Activated naive CD8-positive, alpha-beta T cell treated with anti-CD3 and anti-CD28 coated beads, Interleukin-2, amount 10 ng/mL, durations not matched to agents 7 days and 5 days (primary cell): ENCODE data around the gene PDE1C. TPM values are rescaled to one million over a fixed set of nuclear protein-coding genes. Genes with fewer than 3 reads are reported as not detected.
A peak's percentile ranks its signal among the peaks of the same experiment; 100 is the strongest.

Experiments
- ATAC-seq: fragments of 150-1000 bp; cut with Tn5 transposase; one replicate; pipeline ENCODE4 v1.10.0; 2021; ENCODE audit warnings: low read depth, moderate library complexity
- POLR2A ChIA-PET: fragments of 350-600 bp; sonication (Branson Sonifier 250); formaldehyde crosslinking; loops from one replicate; lab custom pipeline; 2021; ENCODE audit warnings: antibody characterized with exemption; lab: Charles Lee
- DNase-seq: peaks from one replicate; pipeline ENCODE4 v3.0.0; 2021
- H3K27ac Mint-ChIP-seq: one replicate; pipeline ENCODE4 v1.8.0; 2022; ENCODE audit warnings: mild to moderate bottlenecking, mixed read lengths
- H3K27me3 Mint-ChIP-seq: one replicate; pipeline ENCODE4 v1.8.0; 2022; ENCODE audit warnings: mild to moderate bottlenecking, moderate library complexity, mixed read lengths
- H3K36me3 Mint-ChIP-seq: one replicate; pipeline ENCODE4 v1.8.0; 2021; ENCODE audit warnings: mild to moderate bottlenecking, mixed read lengths
- H3K4me1 Mint-ChIP-seq: one replicate; pipeline ENCODE4 v1.8.0; 2021; ENCODE audit warnings: mixed read lengths
- H3K4me3 Mint-ChIP-seq: one replicate; pipeline ENCODE4 v1.8.0; 2022; ENCODE audit warnings: mild to moderate bottlenecking, moderate library complexity, mixed read lengths
- H3K9me3 Mint-ChIP-seq: one replicate; pipeline ENCODE4 v1.8.0; 2021; ENCODE audit warnings: mixed read lengths
- total RNA-seq, 2 experiments: library from RNA; stranded (reverse); gene quantifications; one replicate each; pipeline ENCODE4 v1.2.3, GENCODE V29; 2021

Gene PDE1C
- total RNA-seq, 2 experiments from 2014 or later = not detected

DNA sequence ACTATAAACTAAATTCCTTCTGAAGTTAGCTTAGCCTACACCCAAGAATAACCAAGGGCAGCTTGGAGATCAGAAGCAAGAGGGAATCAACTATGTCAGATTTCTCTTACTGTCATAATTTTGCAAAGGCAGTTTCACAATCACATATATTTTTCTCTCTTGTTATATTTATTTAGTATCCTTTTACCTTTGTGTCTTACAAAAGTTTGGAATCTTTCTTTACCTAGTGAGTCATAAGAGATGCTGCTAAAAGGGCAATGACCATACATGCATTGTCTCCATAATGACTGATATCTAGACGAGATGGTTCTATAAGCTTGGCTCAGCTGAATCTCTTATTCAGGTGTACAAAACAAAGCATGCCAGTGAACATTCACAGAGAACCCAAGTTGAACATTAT is 322.1 kb downstream of the PDE1C start:
- no peak for DNase-seq
- H3K27ac Mint-ChIP-seq = no peak overlapping the region
- no peak overlapping the region for H3K4me3 Mint-ChIP-seq
- H3K4me1 Mint-ChIP-seq = no peaks in the 10 kb centered on the region
- no peaks in the 10 kb centered on the region for H3K9me3 Mint-ChIP-seq
- POLR2A ChIA-PET = no interaction called here
- no peaks in the 10 kb centered on the region for H3K36me3 Mint-ChIP-seq
- H3K27me3 Mint-ChIP-seq = no peaks in the 10 kb centered on the region
- ATAC-seq = no peak

DNA sequence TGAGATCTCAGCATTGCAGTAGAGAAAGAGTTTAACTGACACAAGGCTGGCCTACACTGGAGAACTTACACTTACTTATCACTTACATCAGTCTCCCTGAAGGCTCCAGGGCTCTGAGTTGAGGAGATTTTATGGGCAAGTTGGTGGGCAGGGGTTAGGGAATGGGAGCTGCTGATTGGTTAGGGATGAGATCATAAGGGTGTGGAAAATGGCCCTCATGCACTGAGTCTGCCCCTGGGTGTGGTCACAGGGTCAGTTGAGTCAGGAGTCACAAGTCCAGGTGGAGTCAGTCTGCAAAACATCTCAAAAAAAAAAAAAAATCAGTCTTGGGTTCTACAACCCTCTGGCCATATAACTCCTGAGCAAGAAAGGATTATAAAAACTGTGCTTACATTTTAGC is 322.7 kb downstream of the PDE1C start:
- Mint-ChIP-seq H3K4me1 (no peaks in the 10 kb centered on the region), H3K27me3 (no peaks in the 10 kb centered on the region), H3K36me3 (no peaks in the 10 kb centered on the region), H3K27ac (no peak overlapping the region), H3K9me3 (no peaks in the 10 kb centered on the region), H3K4me3 (no peak overlapping the region)
- POLR2A ChIA-PET = no interaction called here
- no peak for ATAC-seq
- DNase-seq = no peak

- no peak overlapping the region for H3K27ac Mint-ChIP-seq
- no peaks in the 10 kb centered on the region for H3K4me1 Mint-ChIP-seq
- H3K9me3 Mint-ChIP-seq = no peaks in the 10 kb centered on the region
- no peaks in the 10 kb centered on the region for H3K36me3 Mint-ChIP-seq
- DNase-seq (peak; percentile 35), ATAC-seq (peak; percentile 61)
- POLR2A ChIA-PET = no interaction called here
- H3K27me3 Mint-ChIP-seq = peaks cover 2% of the 10 kb centered on the region
- H3K4me3 Mint-ChIP-seq = no peak overlapping the region
Measured at GRCh38 chr7:31744294-31744874, 325.8 kb downstream of the PDE1C start.

DNA sequence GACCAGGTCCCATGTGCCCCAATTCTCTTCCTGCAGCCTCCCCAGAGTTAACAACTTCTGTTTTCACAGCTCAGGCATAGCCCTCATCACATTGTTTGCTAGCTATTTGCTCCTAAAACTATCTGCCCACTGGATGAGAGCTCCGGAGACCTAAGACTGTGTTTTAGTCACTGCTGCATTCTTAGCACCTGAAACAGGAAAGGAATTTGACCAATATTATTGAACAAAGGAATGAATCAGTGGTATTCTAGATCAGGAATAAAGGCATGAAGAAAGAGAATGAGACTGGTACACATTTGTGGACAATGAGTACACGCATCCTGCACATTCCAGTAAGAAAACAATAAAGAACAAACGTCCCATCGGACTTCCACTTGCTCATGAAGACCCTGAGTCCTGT is 328.4 kb downstream of the PDE1C start:
- Mint-ChIP-seq H3K27ac (no peak overlapping the region), H3K27me3 (peaks cover 2% of the 10 kb centered on the region), H3K9me3 (no peaks in the 10 kb centered on the region), H3K4me3 (no peak overlapping the region), H3K4me1 (no peaks in the 10 kb centered on the region), H3K36me3 (no peaks in the 10 kb centered on the region)
- POLR2A ChIA-PET = no interaction called here
- ATAC-seq = no peak
- DNase-seq = no peak

DNA sequence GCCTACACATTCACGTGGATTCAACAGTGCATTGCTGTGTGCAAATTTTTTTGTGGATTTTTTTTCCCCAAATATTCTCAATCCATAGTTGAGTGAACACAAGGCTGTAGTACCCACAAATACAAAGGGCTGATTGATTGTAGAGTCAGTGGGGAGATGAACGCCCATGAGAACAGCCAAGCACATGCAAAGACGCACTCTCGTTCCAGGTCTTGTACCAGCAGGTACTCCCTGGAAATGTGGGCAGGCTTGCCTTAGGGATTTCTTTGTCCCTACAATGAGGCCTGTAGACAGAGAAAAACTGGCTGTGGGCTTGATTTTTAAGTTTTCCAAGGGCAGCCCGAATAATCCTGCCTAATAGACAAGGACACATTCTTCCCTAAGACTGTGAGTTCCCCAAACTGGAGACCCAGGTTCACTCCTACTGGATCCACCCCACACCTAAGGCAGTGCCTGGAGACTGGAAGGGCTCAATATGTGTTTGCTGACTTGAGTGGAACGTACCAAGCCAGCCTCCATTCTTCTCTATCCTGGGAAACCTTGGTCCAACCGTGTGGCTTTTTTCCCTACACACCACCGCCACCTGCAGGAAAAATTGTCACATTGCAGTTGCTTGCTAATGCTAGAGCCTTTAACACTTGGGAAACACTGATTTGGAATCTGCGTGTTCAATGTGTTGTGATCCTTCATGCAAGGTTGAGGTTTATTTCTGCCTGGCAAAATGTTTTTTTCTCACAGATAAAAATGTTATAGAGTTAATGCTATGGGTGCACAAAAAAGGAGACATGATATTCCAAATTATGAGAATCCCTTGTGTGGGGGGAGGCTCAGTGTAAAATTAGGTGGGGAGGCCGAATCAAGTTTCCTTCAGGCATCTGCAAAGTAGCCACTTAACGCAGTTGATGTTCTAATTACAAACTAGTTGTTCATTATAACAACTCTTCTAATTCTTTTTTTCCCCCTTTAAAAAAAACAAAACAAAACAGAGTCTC is 333.9 kb downstream of the PDE1C start:
- Mint-ChIP-seq H3K27ac (no peak overlapping the region), H3K27me3 (no peaks in the 10 kb centered on the region), H3K9me3 (no peaks in the 10 kb centered on the region), H3K4me1 (no peaks in the 10 kb centered on the region), H3K4me3 (no peak overlapping the region), H3K36me3 (no peaks in the 10 kb centered on the region)
- ATAC-seq (no peak), DNase-seq (no peak)
- POLR2A ChIA-PET = interaction anchor here (0.7 kb wide), 1 partner anchor 641 kb away, joined by 3 read pairs; no protein-coding TSS in a partner anchor

DNA sequence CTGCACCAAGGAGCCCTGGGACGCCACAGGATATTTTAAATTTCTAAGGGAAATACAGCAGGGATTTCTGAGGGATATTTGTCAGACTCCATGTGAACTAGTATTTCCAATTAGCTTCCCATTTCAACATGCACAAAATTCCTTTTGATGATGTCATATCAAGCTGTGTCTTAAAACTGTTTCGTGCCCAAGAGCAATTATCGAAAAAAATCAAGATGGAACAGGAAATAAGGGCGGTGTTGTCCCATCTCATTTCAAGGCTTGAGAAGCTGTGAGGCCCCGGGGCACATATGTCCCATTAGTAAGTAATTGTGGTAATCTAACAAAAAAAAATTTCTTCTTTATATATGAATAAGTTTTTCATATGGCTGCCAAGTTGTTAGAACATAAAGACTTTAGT is 335.8 kb downstream of the PDE1C start:
- DNase-seq (no peak), ATAC-seq (no peak)
- H3K27ac Mint-ChIP-seq = no peak overlapping the region
- no peaks in the 10 kb centered on the region for H3K27me3 Mint-ChIP-seq
- POLR2A ChIA-PET = no interaction called here
- no peak overlapping the region for H3K4me3 Mint-ChIP-seq
- H3K36me3 Mint-ChIP-seq = no peaks in the 10 kb centered on the region
- H3K9me3 Mint-ChIP-seq = no peaks in the 10 kb centered on the region
- H3K4me1 Mint-ChIP-seq = no peaks in the 10 kb centered on the region

DNA sequence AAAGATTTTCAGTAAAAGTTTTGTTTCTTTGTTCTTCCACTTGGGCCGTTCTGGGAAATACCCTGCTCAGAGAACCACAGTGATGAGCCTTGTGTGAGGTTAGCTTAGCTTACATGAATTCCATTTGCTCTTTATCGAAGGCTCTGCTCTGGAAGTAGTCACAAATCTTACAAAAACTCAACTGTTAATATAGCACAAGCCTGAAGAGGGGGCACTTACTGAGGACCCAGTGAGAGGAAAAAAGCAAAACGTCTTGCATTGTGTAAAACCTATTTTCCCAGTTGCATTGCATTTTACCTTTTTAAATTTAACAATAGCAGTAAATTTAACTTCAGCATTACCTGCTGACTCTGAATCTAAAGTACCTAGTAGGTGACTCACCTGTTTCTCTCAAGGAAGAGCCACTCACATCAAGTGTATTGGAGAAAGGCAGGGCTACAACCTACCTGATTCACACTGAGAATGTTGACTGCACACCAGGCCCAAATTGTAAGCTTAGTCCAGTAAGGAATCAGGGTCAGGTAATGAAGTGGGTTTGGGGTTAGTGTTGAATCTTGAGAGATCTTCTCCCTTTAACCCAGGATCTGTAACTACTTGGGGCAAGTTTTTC is 340.9 kb downstream of the PDE1C start:
- Mint-ChIP-seq H3K9me3 (no peaks in the 10 kb centered on the region), H3K27ac (no peak overlapping the region), H3K27me3 (no peaks in the 10 kb centered on the region), H3K4me3 (no peak overlapping the region), H3K36me3 (no peaks in the 10 kb centered on the region), H3K4me1 (no peaks in the 10 kb centered on the region)
- no peak for ATAC-seq
- POLR2A ChIA-PET = no interaction called here
- no peak for DNase-seq

DNA sequence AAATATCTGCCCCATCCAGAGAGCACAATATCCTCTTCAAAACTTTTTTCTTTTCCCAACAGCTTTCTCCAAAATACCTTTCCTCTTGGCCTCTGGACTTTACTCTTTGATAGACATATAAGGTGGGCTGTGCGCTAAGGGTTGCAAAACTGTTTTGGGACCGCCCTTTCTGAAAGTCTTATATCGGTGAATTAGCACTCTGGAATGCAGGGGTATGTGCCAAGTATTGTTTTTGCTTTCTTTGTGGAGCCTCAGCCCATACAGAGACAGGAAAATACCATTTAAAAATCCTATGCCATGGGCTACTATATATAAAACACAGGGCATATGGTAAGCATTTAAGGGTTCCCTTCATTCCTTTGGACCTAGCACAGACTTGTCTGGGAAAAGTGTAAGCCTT is 345.5 kb downstream of the PDE1C start:
- no peaks in the 10 kb centered on the region for H3K27me3 Mint-ChIP-seq
- H3K4me1 Mint-ChIP-seq = no peaks in the 10 kb centered on the region
- no peak for DNase-seq

GRCh38 chr7:31720366-31720765 is 349.8 kb downstream of the PDE1C start:
- Mint-ChIP-seq H3K27me3 (no peaks in the 10 kb centered on the region), H3K27ac (no peak overlapping the region), H3K36me3 (no peaks in the 10 kb centered on the region), H3K9me3 (no peaks in the 10 kb centered on the region), H3K4me3 (no peak overlapping the region), H3K4me1 (no peaks in the 10 kb centered on the region)
- ATAC-seq (no peak), DNase-seq (no peak)
- POLR2A ChIA-PET = no interaction called here

More for the DNA sequence above, 345.5 kb downstream of the PDE1C start:
- Mint-ChIP-seq H3K4me3 (no peak overlapping the region), H3K27ac (no peak overlapping the region), H3K36me3 (no peaks in the 10 kb centered on the region), H3K9me3 (no peaks in the 10 kb centered on the region)
- POLR2A ChIA-PET = no interaction called here
- ATAC-seq = no peak

GRCh38 chr7:31716355-31716754 is 353.9 kb downstream of the PDE1C start:
- no peaks in the 10 kb centered on the region for H3K27me3 Mint-ChIP-seq
- DNase-seq = no peak
- no peaks in the 10 kb centered on the region for H3K9me3 Mint-ChIP-seq
- no peaks in the 10 kb centered on the region for H3K36me3 Mint-ChIP-seq
- POLR2A ChIA-PET = no interaction called here
- H3K4me1 Mint-ChIP-seq = no peaks in the 10 kb centered on the region
- H3K27ac Mint-ChIP-seq = no peak overlapping the region
- no peak overlapping the region for H3K4me3 Mint-ChIP-seq
- ATAC-seq = no peak

GRCh38 chr7:31710171-31710570 is 360.0 kb downstream of the PDE1C start:
- Mint-ChIP-seq H3K27me3 (no peaks in the 10 kb centered on the region), H3K36me3 (no peaks in the 10 kb centered on the region), H3K9me3 (no peaks in the 10 kb centered on the region), H3K4me1 (no peaks in the 10 kb centered on the region), H3K4me3 (no peak overlapping the region), H3K27ac (no peak overlapping the region)
- ATAC-seq (no peak), DNase-seq (no peak)
- POLR2A ChIA-PET = no interaction called here

GRCh38 chr7:31707089-31707488 is 363.1 kb downstream of the PDE1C start:
- no peak for DNase-seq
- Mint-ChIP-seq H3K27ac (no peak overlapping the region), H3K27me3 (no peaks in the 10 kb centered on the region), H3K4me1 (no peaks in the 10 kb centered on the region), H3K4me3 (no peak overlapping the region), H3K36me3 (no peaks in the 10 kb centered on the region), H3K9me3 (no peaks in the 10 kb centered on the region)
- POLR2A ChIA-PET = no interaction called here
- no peak for ATAC-seq

DNA sequence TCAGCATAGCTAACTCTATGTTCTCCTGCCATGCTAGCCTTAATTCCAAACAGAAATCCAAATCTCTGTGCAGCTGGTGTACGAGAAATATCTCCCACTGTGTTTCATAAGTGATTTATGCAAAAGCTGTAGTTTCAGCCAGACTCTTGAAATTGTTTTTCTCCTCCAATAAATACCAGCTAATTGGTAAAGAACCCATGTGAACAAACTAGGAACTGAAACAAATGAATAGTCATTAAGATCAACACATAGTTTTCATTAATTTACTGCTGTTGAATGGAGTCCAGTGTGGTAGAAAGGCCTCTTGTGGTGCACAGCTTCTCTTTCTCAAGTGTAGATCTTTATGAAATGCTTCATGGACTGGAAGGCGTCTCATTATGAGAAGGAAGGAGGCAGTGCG is 364.8 kb downstream of the PDE1C start:
- Mint-ChIP-seq H3K9me3 (peaks cover 3% of the 10 kb centered on the region), H3K27me3 (no peaks in the 10 kb centered on the region), H3K27ac (no peak overlapping the region), H3K4me1 (no peaks in the 10 kb centered on the region), H3K36me3 (no peaks in the 10 kb centered on the region), H3K4me3 (no peak overlapping the region)
- no peak for DNase-seq
- no peak for ATAC-seq
- POLR2A ChIA-PET = no interaction called here

DNA sequence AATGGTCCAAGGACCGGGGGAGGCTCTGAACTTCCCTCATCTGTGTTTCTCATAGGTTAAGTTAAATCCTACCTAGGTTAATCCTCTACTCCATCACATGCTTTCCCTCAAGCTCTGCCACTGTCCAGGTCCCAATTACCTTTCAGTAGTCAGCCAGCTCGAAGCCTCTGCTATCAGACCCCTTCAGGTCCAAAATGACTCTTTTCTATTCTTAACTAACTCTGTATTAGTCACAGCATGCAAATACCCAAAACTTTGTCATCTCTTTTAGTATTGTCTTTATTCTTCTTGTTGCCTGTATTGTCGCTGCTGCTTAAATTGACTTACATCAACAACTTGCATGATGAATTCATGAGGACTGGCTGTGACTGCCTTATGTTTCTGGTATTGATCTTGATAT is 367.9 kb downstream of the PDE1C start:
- Mint-ChIP-seq H3K9me3 (peaks cover 3% of the 10 kb centered on the region), H3K4me1 (no peaks in the 10 kb centered on the region), H3K36me3 (no peaks in the 10 kb centered on the region), H3K4me3 (no peak overlapping the region), H3K27ac (no peak overlapping the region), H3K27me3 (no peaks in the 10 kb centered on the region)
- DNase-seq (no peak), ATAC-seq (no peak)
- POLR2A ChIA-PET = no interaction called here
